Loucy (cell line): ENCODE data around the gene MRPS6.

Experiments
- H2AFZ ChIP-seq: fragments of 200-600 bp; sonication (generic); 2 replicates; pipeline ENCODE4 v1.6.0; 2016; ENCODE audit warnings: antibody characterized with exemption, mild to moderate bottlenecking, low read length, moderate library complexity
- H3F3A ChIP-seq: fragments of 200-600 bp; 2 replicates; pipeline ENCODE4 v1.6.0; 2016; ENCODE audit warnings: antibody characterized with exemption, low read depth, mild to moderate bottlenecking
- H3K27me3 ChIP-seq: fragments of 200-600 bp; sonication (generic); 2 replicates; pipeline ENCODE4 v1.6.1; 2014; ENCODE audit warnings: low read length, mild to moderate bottlenecking; ENCODE audit not compliant: insufficient read depth, poor library complexity, severe bottlenecking
- H3K36me3 ChIP-seq: fragments of 200-600 bp; sonication (generic); 2 replicates; pipeline ENCODE4 v1.6.1; 2016; ENCODE audit warnings: low read length; ENCODE audit not compliant: insufficient read depth
- H3K4me1 ChIP-seq: fragments of 200-600 bp; sonication (generic); 2 replicates; pipeline ENCODE4 v1.5.1; 2014; ENCODE audit warnings: low read length, mild to moderate bottlenecking; ENCODE audit not compliant: insufficient read depth, poor library complexity, severe bottlenecking
- H3K4me2 ChIP-seq: fragments of 200-600 bp; sonication (generic); 2 replicates; pipeline ENCODE4 v1.6.0; 2014; ENCODE audit warnings: antibody characterized with exemption, low read length, low read depth, mild to moderate bottlenecking; ENCODE audit not compliant: poor library complexity, severe bottlenecking
- H3K4me3 ChIP-seq: fragments of 200-600 bp; sonication (generic); 2 replicates; pipeline ENCODE4 v1.5.1; 2014; ENCODE audit warnings: low read length, mild to moderate bottlenecking, mixed read lengths; ENCODE audit not compliant: poor library complexity, severe bottlenecking
- H3K79me2 ChIP-seq: fragments of 200-600 bp; sonication (generic); 2 replicates; pipeline ENCODE4 v1.6.1; 2014; ENCODE audit warnings: low read length; ENCODE audit not compliant: insufficient read depth
- H3K9ac ChIP-seq: fragments of 200-600 bp; sonication (generic); 2 replicates; pipeline ENCODE4 v1.6.0; 2014; ENCODE audit warnings: mild to moderate bottlenecking, low read depth, low read length, moderate library complexity; ENCODE audit not compliant: poor library complexity, severe bottlenecking
- H3K9me2 ChIP-seq: fragments of 200-600 bp; sonication (generic); replicated peaks from 2 replicates; pipeline ENCODE4 v1.6.1; 2016; ENCODE audit warnings: low read depth, low read length, mixed read lengths
- H3K9me3 ChIP-seq: fragments of 200-600 bp; sonication (generic); 2 replicates; pipeline ENCODE4 v1.6.1; 2014; ENCODE audit warnings: mild to moderate bottlenecking, antibody characterized with exemption, low read length, low read depth; ENCODE audit not compliant: insufficient read depth
- H4K20me1 ChIP-seq: fragments of 200-600 bp; sonication (generic); 2 replicates; pipeline ENCODE4 v1.6.0; 2014; ENCODE audit warnings: antibody characterized with exemption, low read length, mild to moderate bottlenecking; ENCODE audit not compliant: insufficient read depth, poor library complexity, severe bottlenecking
- EZH2phosphoT487 ChIP-seq: fragments of 200-600 bp; IDR thresholded peaks from 2 replicates; pipeline ENCODE4 v1.6.1; 2018; ENCODE audit warnings: antibody characterized with exemption, mild to moderate bottlenecking, moderate library complexity, borderline replicate concordance
- TF ChIP-seq, protein P1 (sequence below): fragments of 200-600 bp; sonication (generic); conservative IDR thresholded peaks from 2 replicates; pipeline ENCODE4 v1.5.1; 2014; ENCODE audit warnings: mild to moderate bottlenecking, antibody characterized with exemption, low read length

MRPS6 gene

GRCh38 chr21:34179204-34179935, 106.0 kb downstream of the MRPS6 start:
- Histone ChIP-seq H4K20me1 (no peaks in the 10 kb centered on the region), H3K9me3 (no peaks in the 10 kb centered on the region; the same call in 1 of the 2 replicates), H2AFZ (no peak overlapping the region), H3K4me2 (no peak overlapping the region), H3K4me3 (no peak overlapping the region), H3K4me1 (peaks cover 14% of the 10 kb centered on the region), H3K9ac (no peak overlapping the region), H3K79me2 (no peaks in the 10 kb centered on the region), H3K27me3 (no peaks in the 10 kb centered on the region), H3K9me2 (no peaks in the 10 kb centered on the region), H3K36me3 (no peaks in the 10 kb centered on the region), H3F3A (no peaks in the 10 kb centered on the region)
- TF ChIP-seq, protein P1, sequence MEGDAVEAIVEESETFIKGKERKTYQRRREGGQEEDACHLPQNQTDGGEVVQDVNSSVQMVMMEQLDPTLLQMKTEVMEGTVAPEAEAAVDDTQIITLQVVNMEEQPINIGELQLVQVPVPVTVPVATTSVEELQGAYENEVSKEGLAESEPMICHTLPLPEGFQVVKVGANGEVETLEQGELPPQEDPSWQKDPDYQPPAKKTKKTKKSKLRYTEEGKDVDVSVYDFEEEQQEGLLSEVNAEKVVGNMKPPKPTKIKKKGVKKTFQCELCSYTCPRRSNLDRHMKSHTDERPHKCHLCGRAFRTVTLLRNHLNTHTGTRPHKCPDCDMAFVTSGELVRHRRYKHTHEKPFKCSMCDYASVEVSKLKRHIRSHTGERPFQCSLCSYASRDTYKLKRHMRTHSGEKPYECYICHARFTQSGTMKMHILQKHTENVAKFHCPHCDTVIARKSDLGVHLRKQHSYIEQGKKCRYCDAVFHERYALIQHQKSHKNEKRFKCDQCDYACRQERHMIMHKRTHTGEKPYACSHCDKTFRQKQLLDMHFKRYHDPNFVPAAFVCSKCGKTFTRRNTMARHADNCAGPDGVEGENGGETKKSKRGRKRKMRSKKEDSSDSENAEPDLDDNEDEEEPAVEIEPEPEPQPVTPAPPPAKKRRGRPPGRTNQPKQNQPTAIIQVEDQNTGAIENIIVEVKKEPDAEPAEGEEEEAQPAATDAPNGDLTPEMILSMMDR = no peak
- no peak for TF ChIP-seq EZH2phosphoT487

- Histone ChIP-seq H4K20me1 (no peaks in the 10 kb centered on the region), H3K27me3 (no peaks in the 10 kb centered on the region), H3K4me1 (peaks cover 14% of the 10 kb centered on the region), H3K4me2 (no peak overlapping the region), H3K9me3 (no peaks in the 10 kb centered on the region), H3F3A (no peaks in the 10 kb centered on the region), H3K9me2 (no peaks in the 10 kb centered on the region), H3K9ac (no peak overlapping the region), H3K4me3 (no peak overlapping the region), H3K36me3 (no peaks in the 10 kb centered on the region), H2AFZ (no peak overlapping the region), H3K79me2 (no peaks in the 10 kb centered on the region)
- TF ChIP-seq, protein P1 = no peak
- no peak for TF ChIP-seq EZH2phosphoT487
Observed at GRCh38 chr21:34180407-34180806, 107.0 kb downstream of the MRPS6 start.

GRCh38 chr21:34180826-34181359, 107.5 kb downstream of the MRPS6 start:
- TF ChIP-seq EZH2phosphoT487 = no peak
- TF ChIP-seq, protein P1 = no peak

More at GRCh38 chr21:34180826-34181359, 107.5 kb downstream of the MRPS6 start:
- H3K9me2 ChIP-seq = no peaks in the 10 kb centered on the region
- no peaks in the 10 kb centered on the region for H3K36me3 ChIP-seq
- H3K27me3 ChIP-seq = no peaks in the 10 kb centered on the region
- H3K4me1 ChIP-seq = peaks cover 14% of the 10 kb centered on the region
- H3K9ac ChIP-seq = no peak overlapping the region
- H3F3A ChIP-seq = no peaks in the 10 kb centered on the region
- no peaks in the 10 kb centered on the region for H4K20me1 ChIP-seq
- no peak overlapping the region for H2AFZ ChIP-seq
- H3K79me2 ChIP-seq = no peaks in the 10 kb centered on the region
- no peaks in the 10 kb centered on the region for H3K9me3 ChIP-seq
- no peak overlapping the region for H3K4me2 ChIP-seq
- no peak overlapping the region for H3K4me3 ChIP-seq
